ENCODE measurements around the gene ZSWIM7. TPM values are rescaled to one million over a fixed set of nuclear protein-coding genes. Genes with fewer than 3 reads are reported as not detected.

The ZSWIM7 gene
- total RNA-seq, 1 donor from 2014 or later = 24.2 TPM

GRCh38 chr17:15947976-15948752 is 51.3 kb downstream of the ZSWIM7 start:
- peaks cover 8% of the 10 kb centered on the region for H3K36me3 ChIP-seq (ENCODE audit: control insufficient read depth, insufficient read depth, low read length)
- TF ChIP-seq, protein P1, sequence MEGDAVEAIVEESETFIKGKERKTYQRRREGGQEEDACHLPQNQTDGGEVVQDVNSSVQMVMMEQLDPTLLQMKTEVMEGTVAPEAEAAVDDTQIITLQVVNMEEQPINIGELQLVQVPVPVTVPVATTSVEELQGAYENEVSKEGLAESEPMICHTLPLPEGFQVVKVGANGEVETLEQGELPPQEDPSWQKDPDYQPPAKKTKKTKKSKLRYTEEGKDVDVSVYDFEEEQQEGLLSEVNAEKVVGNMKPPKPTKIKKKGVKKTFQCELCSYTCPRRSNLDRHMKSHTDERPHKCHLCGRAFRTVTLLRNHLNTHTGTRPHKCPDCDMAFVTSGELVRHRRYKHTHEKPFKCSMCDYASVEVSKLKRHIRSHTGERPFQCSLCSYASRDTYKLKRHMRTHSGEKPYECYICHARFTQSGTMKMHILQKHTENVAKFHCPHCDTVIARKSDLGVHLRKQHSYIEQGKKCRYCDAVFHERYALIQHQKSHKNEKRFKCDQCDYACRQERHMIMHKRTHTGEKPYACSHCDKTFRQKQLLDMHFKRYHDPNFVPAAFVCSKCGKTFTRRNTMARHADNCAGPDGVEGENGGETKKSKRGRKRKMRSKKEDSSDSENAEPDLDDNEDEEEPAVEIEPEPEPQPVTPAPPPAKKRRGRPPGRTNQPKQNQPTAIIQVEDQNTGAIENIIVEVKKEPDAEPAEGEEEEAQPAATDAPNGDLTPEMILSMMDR (IDR thresholded peaks at IDR 0.05; ENCODE audit: insufficient read depth, low read length, severe bottlenecking) = no peak
- DNase-seq (ENCODE audit: low read depth) (peak; percentile 56), FAIRE-seq (no peak)
- no peaks in the 10 kb centered on the region for H3K27me3 ChIP-seq (ENCODE audit: control insufficient read depth, insufficient read depth, low read length)
- no peak overlapping the region for H3K4me3 ChIP-seq (ENCODE audit: low read depth, low read length)

- no peak for FAIRE-seq
- H3K36me3 ChIP-seq (ENCODE audit: control insufficient read depth, insufficient read depth, low read length) = peaks cover 8% of the 10 kb centered on the region
- H3K27me3 ChIP-seq (ENCODE audit: control insufficient read depth, insufficient read depth, low read length) = no peaks in the 10 kb centered on the region
- H3K4me3 ChIP-seq (ENCODE audit: low read depth, low read length) = peak overlapping the region; percentile 82
- TF ChIP-seq, protein P1 (IDR thresholded peaks at IDR 0.05; ENCODE audit: insufficient read depth, low read length, severe bottlenecking) = no peak
- peak; percentile 95 for DNase-seq (ENCODE audit: low read depth)
Observed at GRCh38 chr17:15947271-15947670, 52.2 kb downstream of the ZSWIM7 start.

- TF ChIP-seq, protein P1 (IDR thresholded peaks at IDR 0.05; ENCODE audit: insufficient read depth, low read length, severe bottlenecking) = no peak
- peak; percentile 13 for FAIRE-seq
- Histone ChIP-seq H3K36me3 (ENCODE audit: control insufficient read depth, insufficient read depth, low read length) (peaks cover 7% of the 10 kb centered on the region), H3K4me3 (ENCODE audit: low read depth, low read length) (peak overlapping the region; percentile 82), H3K27me3 (ENCODE audit: control insufficient read depth, insufficient read depth, low read length) (no peaks in the 10 kb centered on the region)
- DNase-seq (ENCODE audit: low read depth) = peak; percentile 54
Observed at GRCh38 chr17:15946611-15947120, 52.8 kb downstream of the ZSWIM7 start.

- FAIRE-seq = no peak
- no peaks in the 10 kb centered on the region for H3K27me3 ChIP-seq (ENCODE audit: control insufficient read depth, insufficient read depth, low read length)
- peak overlapping the region; percentile 82 for H3K4me3 ChIP-seq (ENCODE audit: low read depth, low read length)
- DNase-seq (ENCODE audit: low read depth) = no peak
- H3K36me3 ChIP-seq (ENCODE audit: control insufficient read depth, insufficient read depth, low read length) = peaks cover 6% of the 10 kb centered on the region
- TF ChIP-seq, protein P1 (IDR thresholded peaks at IDR 0.05; ENCODE audit: insufficient read depth, low read length, severe bottlenecking) = no peak
Observed at GRCh38 chr17:15945527-15946191, 53.8 kb downstream of the ZSWIM7 start.

DNA sequence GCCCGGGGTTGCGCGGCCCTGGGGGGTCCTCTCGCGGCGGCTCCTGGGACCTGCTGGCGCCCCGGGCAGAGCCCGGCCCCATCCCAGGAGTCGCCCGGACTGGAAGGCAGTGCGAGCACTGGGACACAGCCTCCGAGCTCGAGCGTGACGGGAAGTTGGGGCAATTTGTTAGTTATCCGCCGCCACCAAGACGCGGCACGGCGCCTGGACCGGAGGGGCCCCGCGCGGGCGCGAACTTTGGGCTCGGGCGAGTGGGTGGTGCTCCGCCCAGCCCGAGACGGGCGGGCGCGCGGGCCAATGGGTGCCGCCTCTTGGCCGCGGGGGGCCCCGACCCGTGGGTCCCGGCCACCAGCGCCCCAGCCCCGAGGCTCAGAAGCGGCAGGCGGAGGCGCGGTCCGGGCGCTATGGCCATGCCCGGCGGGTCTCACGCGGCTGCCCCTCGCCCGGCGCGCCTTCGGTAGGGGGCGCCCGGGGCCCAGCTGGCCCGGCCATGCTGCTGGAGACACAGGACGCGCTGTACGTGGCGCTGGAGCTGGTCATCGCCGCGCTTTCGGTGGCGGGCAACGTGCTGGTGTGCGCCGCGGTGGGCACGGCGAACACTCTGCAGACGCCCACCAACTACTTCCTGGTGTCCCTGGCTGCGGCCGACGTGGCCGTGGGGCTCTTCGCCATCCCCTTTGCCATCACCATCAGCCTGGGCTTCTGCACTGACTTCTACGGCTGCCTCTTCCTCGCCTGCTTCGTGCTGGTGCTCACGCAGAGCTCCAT is 54.6 kb downstream of the ZSWIM7 start, which contains the start of gene ADORA2B:
Gene ADORA2B (plus strand): TSS at position 372 of the 768 bp plus-strand sequence. CDS start 119 bp downstream, at position 491.
- peak within 1 kb of the TSS; percentile 82 for H3K4me3 ChIP-seq (ENCODE audit: low read depth, low read length)
- DNase-seq (ENCODE audit: low read depth) (peak; percentile 40), FAIRE-seq (no peak)
- no peaks in the 10 kb centered on the region for H3K36me3 ChIP-seq (ENCODE audit: control insufficient read depth, insufficient read depth, low read length)
- H3K27me3 ChIP-seq (ENCODE audit: control insufficient read depth, insufficient read depth, low read length) = no peaks in the 10 kb centered on the region
- TF ChIP-seq, protein P1 (IDR thresholded peaks at IDR 0.05; ENCODE audit: insufficient read depth, low read length, severe bottlenecking) = peak; percentile 70

Data from bronchial epithelial cell (primary cell).